HG02759 (cell line): Measurements from ENCODE around the gene HLA-DOA.

ENCODE experiments used
- ATAC-seq: cut with Tn5 transposase; IDR thresholded peaks from one replicate; pipeline ENCODE4 v1.9.1; 2021; ENCODE audit warnings: mild to moderate bottlenecking, moderate library complexity; ENCODE audit not compliant: unreplicated experiment

Gene HLA-DOA

GRCh38 chr6:33008944-33009861 is at the start of gene HLA-DOA:
Gene HLA-DOA, minus strand, starts transcription at chr6:33009591.
- ATAC-seq: peak; percentile 89

GRCh38 chr6:33057222-33058150 is 48.1 kb upstream of the HLA-DOA start:
- no peak for ATAC-seq

GRCh38 chr6:33053230-33053629 is 43.8 kb upstream of the HLA-DOA start:
- ATAC-seq: no peak

- ATAC-seq: no peak
Measured at GRCh38 chr6:33052627-33053026, 43.2 kb upstream of the HLA-DOA start.

DNA sequence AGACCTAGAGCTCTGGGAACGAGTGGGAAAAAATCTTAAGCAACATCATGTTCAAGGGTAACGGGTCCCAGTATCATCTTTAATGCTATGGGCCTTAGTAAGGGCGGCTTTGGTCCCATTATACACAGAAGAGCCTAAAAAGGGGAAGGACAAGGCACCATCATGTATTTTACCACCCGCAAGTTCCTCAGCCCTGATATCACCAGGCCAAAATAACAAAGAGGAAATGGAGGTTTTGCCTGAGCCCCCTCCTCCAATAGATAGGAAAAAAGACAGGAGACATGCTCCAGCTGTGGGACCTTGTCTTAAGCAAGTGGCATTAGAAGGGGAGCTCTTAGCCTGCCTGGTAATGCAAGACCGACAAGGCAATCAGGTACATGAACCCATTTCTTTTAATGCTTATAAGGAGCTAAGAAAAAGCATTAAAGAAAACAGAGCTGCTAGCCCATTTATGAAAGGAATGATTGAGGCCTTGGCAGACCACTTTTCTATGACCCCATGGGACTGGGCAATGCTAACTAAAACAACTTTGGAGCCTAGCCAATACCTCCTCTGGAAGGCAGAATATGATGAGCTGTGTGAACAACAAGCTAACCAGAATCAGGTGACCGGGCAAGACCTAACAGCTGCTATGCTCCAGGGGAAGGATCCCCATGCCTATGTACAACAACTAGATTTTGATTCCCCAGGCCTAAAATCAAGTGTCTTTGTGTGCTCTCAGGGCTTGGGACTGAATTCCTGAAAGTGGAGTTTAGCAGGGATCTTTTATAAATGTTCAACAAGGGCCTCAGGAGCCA is 40.8 kb upstream of the HLA-DOA start:
- no peak for ATAC-seq

- ATAC-seq: no peak
Measured at GRCh38 chr6:33049323-33050013, 40.1 kb upstream of the HLA-DOA start.

GRCh38 chr6:33040157-33040556 is 30.8 kb upstream of the HLA-DOA start:
- no peak for ATAC-seq

DNA sequence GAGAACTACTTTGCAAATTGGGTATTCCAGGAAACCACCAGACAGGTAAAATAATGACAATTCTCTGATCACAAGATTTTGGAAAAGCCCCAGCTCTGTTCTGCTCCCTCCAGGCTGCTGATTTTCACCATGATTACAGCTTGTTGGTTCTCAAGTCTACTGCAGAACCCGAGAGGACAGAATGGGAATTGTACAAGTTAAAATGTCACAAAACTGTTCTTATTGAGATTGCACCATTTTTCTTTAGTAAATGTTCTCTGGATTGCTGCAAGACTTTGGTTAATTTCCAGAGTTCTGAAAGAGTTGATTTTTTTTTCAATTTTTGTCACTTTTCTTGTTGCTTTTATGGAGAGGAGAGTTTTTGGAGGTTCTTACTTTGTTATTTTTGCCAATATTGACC is 27.1 kb upstream of the HLA-DOA start:
- ATAC-seq: no peak

DNA sequence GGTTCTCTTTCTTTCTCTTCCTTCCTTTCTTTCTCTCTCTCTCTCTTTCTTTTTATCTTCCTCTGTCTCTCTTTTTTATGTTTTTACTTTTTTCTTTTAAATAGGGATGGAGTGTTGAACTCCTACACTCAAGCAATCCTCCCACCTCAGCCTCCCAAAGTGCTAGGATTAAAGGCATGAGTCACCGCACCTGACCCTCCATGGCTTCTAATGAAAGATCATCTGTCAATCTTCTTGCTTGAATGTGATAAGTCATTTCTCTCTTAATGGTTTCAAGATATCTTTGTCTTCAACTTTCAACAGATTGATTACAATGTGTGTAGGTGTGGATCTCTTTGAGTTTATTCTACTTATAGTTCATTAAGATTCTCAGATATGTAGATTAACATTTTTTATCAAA is 25.2 kb upstream of the HLA-DOA start:
- ATAC-seq: no peak

GRCh38 chr6:33030245-33030644 is 20.9 kb upstream of the HLA-DOA start:
- ATAC-seq: no peak

DNA sequence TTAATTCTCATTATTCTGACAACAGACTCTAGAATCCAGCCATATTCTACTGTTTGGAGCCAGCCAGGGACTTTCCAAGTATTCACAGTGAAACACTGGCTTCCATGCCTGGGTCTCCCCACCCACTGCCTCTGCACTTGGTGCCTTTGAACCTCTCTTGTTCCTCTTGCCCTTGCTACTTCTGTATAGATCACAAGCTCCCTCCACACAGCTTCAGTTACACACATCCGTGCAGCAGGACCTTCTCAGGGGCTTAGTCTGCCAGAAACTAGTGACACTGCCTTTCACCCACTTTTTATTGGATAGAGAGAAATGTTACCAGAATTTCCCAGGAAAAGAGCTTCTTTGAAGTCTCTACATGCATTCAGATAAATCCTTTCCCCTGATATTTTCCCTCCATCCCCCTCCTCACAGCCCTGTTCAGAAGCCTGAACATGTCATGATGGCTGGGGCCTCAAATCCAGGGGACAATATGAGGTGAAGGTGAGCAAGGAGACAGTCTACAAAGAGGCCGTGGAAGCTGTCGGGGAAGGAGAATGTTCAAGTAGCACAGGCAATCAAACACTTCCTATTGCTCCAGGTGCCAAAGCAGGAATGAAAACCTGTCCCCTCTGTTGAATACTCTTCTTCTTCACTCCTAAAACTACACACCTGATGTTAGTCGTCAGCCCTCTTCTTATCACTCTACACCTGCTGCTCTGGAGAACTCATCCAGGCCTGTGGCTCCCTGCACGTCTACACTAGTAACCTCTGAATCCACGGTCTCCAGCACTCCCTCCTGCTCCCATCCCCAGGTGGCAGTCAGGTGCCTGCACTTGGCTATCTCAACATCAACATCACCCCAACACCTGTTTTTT is 20.2 kb upstream of the HLA-DOA start:
- peak; percentile 79 for ATAC-seq

DNA sequence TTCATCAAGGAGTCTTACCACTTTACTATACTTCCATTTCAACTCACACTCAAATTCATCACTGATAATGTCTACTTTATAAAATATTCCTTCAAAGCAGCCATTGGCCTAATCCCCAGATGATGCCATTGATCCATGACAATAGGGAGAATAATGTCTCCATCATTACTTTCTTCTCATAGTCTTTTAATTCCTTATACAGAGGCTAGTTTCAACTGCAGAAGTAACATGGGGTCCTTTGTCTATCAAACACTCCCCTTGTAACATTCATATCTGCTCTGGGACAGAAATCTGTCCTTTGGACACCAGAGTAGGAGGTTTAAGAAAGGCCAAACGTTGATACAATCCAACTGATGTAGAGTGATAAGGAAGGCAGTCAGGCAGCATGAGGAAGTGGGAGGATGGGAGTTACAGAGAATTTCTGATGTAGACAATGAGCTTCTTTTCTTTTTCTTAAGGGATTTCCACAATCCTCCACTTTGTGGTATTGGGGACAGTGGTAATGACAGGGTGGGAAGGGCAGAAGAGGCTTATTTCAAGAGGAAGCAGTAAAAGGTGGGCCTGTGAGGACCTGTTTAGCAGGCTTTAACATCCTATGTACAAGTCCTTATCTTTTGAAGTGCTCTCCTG is 18.9 kb upstream of the HLA-DOA start:
- ATAC-seq: no peak

- ATAC-seq: no peak
Measured at GRCh38 chr6:33024521-33024920, 15.1 kb upstream of the HLA-DOA start.

- no peak for ATAC-seq
Measured at GRCh38 chr6:33023536-33023935, 14.1 kb upstream of the HLA-DOA start.

GRCh38 chr6:33021917-33022316 is 12.5 kb upstream of the HLA-DOA start:
- no peak for ATAC-seq

- ATAC-seq: peak; percentile 10
Measured at GRCh38 chr6:33019372-33019771, 10.0 kb upstream of the HLA-DOA start.

DNA sequence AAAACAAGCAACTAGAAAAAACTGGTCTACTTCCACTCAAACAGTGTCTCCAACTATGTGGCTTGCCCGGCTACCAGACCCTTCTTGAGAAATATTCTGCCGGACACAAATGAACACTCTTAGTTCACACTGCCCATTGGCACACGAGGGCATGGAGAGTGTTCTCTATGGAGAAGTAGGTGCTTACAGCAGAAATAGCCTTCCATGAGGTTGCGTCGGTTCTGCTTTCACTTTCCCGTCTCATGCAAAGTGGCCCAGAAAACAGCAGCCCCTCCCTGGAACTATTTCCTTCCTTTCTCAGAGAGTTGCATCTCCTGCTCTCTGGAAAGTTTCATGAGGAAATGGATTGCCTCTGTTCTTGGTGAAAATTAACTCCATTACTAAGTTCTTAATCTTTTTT is 9.5 kb upstream of the HLA-DOA start:
- ATAC-seq: peak; percentile 82

DNA sequence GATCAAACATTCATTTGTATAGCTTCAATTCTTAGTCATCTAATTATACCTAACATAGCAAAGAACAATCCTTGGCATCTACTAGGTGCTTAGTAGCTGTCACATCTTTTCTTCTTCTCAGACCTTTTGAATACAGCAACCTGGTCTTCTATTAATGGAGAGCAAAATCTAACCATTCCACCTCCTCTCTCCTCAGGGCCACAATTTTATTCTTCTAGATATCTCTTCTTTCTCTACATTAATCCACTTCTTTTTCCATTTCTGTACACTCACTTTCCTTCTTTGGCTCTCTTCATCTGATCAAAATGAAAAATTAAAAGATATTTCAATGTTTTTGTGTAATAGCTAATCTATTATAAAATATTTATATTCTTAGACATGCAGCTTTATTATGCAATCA is 9.0 kb upstream of the HLA-DOA start:
- no peak for ATAC-seq
